ENCODE results near the gene NECTIN3.

The NECTIN3 gene

GRCh38 chr3:111128884-111129283 is 57.3 kb downstream of the NECTIN3 start:
- Histone ChIP-seq H3K36me3 (ENCODE audit: control insufficient read depth in 2 of 2, insufficient read depth in 1 of 2, low read length in 2 of 2) (peaks cover 0 to 12% of the 10 kb centered on the region in 2 experiments; a peak in 2 of 3 replicates), H3K4me1 (ENCODE audit: control insufficient read depth, insufficient read depth, low read length) (no peaks in the 10 kb centered on the region), H3K27ac (ENCODE audit: extremely low read depth, low read depth, low read length) (no peak overlapping the region), H3K4me3 (ENCODE audit: low read depth, low read length) (no peak overlapping the region), H3K9me3 (ENCODE audit: control insufficient read depth, insufficient read depth, low read depth, low read length) (no peaks in the 10 kb centered on the region)
- CTCF ChIA-PET: no interaction called here
- no peak for TF ChIP-seq ZNF302 (tag by site-specific recombination; IDR thresholded peaks at IDR 0.05; ENCODE audit: low read depth)
- no peak for TF ChIP-seq ZNF623 (tag by site-specific recombination; IDR thresholded peaks at IDR 0.05)
- TF ChIP-seq ZNF416 (tag by site-specific recombination; IDR thresholded peaks at IDR 0.05): no peak
- TF ChIP-seq ZNF394 (tag by site-specific recombination; IDR thresholded peaks at IDR 0.05; ENCODE audit: borderline replicate concordance): no peak
- no peak for TF ChIP-seq KLF16 (tag by site-specific recombination; IDR thresholded peaks at IDR 0.05)
- no peak for TF ChIP-seq AEBP2 (tag by site-specific recombination; IDR thresholded peaks at IDR 0.05; ENCODE audit: borderline replicate concordance)
- no peak for TF ChIP-seq ZNF843 (tag by site-specific recombination; IDR thresholded peaks at IDR 0.05)
- no peak for TF ChIP-seq SCRT2 (tag by site-specific recombination; IDR thresholded peaks at IDR 0.05)
- no peak for TF ChIP-seq ZNF529 (tag by site-specific recombination; IDR thresholded peaks at IDR 0.05; ENCODE audit: insufficient replicate concordance)
- POLR2A ChIA-PET: no interaction called here

DNA sequence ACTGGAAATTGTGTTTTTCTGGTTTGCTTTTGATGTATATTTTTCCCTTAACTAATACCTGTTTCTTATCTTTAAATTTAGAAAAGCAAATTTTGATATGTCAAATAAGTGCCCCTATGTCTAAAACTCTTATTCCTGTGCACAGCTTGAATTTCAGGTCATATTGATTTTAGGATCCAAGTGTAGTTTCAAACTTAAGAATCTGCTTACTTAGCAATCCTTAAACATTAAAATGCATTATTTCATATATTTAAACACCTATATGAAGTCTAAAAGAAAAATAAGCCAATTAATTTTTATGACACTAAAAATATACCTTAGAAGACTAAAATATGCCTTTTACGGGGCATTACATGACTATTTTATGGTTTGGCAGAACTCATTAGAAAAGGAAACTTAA is 59.2 kb downstream of the NECTIN3 start:
- ChIA-PET POLR2A (no interaction called here), CTCF (no interaction called here)
- Histone ChIP-seq H3K4me3 (ENCODE audit: low read depth, low read length) (no peak overlapping the region), H3K9me3 (ENCODE audit: control insufficient read depth, insufficient read depth, low read depth, low read length) (no peaks in the 10 kb centered on the region), H3K36me3 (ENCODE audit: control insufficient read depth in 2 of 2, insufficient read depth in 1 of 2, low read length in 2 of 2) (peaks cover 0 to 12% of the 10 kb centered on the region in 2 experiments; a peak in 2 of 3 replicates), H3K4me1 (ENCODE audit: control insufficient read depth, insufficient read depth, low read length) (no peaks in the 10 kb centered on the region), H3K27ac (ENCODE audit: extremely low read depth, low read depth, low read length) (no peak overlapping the region)
- TF ChIP-seq ZNF621 (tag by site-specific recombination; IDR thresholded peaks at IDR 0.05) (no peak), ZNF664 (tag by site-specific recombination; IDR thresholded peaks at IDR 0.05) (no peak), ZNF112 (tag by site-specific recombination; IDR thresholded peaks at IDR 0.05) (no peak), TRIM28 (IDR thresholded peaks at IDR 0.05; ENCODE audit: borderline replicate concordance, low read length) (no peak), ZNF155 (tag by site-specific recombination; IDR thresholded peaks at IDR 0.05) (no peak), SP3 (tag by site-specific recombination; IDR thresholded peaks at IDR 0.05) (no peak), ZBTB44 (tag by site-specific recombination; IDR thresholded peaks at IDR 0.05) (no peak), ELK4 (IDR thresholded peaks at IDR 0.05; ENCODE audit: borderline replicate concordance, low read depth, low read length) (no peak), ZNF324 (tag by site-specific recombination; IDR thresholded peaks at IDR 0.05) (no peak), ZNF248 (tag by site-specific recombination; IDR thresholded peaks at IDR 0.05) (no peak), ZNF654 (tag by site-specific recombination; IDR thresholded peaks at IDR 0.05; ENCODE audit: low read depth) (no peak), ZNF514 (tag by site-specific recombination; IDR thresholded peaks at IDR 0.05) (no peak)
- TF ChIP-seq, protein P1, sequence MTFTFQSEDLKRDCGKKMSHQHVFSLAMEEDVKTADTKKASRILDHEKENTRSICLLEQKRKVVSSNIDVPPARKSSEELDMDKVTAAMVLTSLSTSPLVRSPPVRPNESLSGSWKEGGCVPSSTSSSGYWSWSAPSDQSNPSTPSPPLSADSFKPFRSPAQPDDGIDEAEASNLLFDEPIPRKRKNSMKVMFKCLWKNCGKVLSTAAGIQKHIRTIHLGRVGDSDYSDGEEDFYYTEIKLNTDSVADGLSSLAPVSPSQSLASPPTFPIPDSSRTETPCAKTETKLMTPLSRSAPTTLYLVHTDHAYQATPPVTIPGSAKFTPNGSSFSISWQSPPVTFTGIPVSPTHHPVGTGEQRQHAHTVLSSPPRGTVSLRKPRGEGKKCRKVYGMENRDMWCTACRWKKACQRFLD (tag by site-specific recombination; IDR thresholded peaks at IDR 0.05): no peak

All from HEK293 (cell line).